GM18870 (cell line): ENCODE measurements around the gene RAPH1.

ENCODE experiments used
- ATAC-seq: cut with Tn5 transposase; IDR thresholded peaks from one replicate; pipeline ENCODE4 v1.9.1; 2021; ENCODE audit warnings: moderate library complexity; ENCODE audit not compliant: unreplicated experiment

Gene RAPH1

DNA sequence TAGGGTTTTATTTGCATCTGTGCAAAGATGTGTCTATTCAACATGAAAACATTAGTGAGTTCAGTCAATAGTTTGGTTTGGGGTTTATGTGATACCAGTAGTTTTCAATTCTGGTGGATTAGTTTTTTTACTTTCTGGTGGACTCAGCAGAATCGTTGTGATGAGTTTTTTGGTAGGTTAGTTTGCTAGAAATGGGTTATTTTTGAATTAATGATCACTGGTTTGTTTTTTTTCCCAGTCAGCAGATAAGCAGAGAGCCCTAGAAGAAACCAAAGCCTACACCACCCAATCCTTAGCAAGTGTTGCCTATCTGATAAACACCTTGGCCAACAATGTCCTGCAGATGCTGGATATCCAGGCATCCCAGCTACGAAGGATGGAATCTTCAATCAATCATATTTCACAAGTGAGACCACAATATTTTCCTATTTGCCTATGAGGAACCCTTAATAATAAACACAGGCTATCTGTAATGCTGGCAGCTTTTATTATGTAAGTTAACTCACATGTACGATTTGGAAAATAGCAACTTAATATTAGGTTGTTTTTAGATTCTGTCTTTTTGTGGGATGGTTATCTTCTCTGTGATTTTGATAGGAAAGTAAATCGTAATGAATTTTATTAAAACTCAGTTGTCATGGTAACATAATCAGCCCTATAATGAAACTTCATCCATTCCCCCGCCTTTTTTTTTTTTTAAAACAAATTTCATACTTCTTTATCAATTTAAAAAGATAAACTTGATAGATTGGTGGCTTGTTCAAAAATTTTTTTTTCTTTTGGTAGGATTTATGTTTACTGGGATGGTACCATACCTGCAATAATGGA lies 168.2 kb downstream of the RAPH1 start:
- no peak for ATAC-seq

DNA sequence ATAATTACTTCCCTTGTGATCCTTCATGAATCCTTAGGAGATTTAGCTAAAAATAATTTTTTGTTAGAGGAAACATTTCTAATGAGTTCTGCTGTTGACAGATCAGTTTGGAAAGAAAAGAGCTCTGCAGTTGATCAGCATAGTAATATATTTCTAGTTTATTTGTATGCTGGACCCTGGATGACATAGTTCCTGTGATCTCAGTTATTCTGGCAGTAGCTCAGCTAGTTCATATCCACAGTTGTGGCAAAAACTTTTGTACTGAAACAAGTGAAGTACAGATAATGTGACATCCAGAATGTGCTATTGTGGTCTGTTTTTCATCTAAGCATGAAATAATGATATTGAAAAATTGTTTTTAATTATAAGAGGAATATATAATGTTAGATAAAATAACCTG lies 173.2 kb downstream of the RAPH1 start:
- ATAC-seq, result no peak

DNA sequence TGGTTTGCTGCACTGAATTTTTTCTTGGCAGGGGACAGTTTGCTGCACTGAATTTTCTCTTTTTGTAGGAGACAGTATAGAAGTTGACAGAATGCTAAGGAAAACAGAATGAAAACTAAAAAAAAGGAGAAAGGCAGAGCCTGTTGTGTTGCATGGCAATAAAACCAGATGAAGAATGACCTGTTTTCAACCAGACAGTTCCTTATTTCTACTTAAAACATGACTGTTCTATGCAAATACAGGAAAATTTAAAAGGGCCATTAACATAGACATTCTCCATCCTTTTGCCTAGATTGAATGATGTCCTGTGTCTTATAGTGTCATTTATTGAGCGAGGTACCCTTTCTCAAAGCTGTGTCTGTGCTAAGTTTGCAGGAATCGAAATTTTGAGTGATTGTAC lies 173.6 kb downstream of the RAPH1 start:
- ATAC-seq, result no peak

DNA sequence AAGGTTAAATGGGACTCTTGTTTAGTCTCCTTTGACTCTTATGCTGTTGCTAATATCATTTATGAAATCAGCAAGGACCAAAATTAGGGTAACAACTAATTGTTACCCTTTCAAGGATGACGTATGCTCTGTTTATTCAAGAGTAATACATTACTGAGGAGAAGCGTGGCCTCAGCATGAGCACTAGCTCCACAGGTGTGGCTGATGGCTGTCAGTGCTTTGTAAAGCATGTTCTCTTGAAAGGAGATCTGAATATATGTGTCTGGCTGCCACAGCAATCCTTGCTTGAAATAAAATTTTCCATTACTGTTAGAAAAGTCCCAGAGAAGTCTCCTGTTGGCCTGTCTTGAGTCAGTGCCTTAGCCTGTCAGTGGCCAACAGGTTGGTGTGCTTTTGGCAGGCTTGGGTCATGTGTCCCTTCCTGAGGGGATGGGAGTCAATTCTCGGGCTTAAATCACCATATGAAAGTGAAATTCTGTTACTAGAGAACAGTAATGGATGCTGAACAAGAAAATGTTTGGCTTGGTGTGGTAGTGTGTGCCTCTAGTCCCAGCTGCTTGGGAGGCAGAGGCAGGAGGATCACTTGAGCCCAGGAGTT lies 174.2 kb downstream of the RAPH1 start:
- no peak for ATAC-seq

DNA sequence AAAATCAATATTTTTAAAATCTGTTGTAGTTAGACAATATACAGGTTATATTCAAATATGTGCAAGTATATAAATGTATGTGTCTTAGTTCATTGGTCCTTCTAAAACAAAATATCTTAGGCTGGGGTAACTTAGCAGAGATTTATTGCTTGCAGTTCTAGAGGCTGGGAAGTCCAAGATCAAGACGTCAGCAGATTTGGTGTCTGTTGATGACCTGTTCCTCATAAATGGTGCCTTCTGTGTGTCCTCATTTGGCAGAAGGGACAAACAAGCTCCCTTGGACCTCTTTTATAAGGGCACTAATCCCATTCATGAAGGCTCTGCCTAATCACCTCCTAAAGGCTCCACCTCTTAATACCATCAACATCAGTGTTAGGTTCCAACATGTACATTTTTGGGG lies 175.7 kb downstream of the RAPH1 start:
- ATAC-seq, result no peak

DNA sequence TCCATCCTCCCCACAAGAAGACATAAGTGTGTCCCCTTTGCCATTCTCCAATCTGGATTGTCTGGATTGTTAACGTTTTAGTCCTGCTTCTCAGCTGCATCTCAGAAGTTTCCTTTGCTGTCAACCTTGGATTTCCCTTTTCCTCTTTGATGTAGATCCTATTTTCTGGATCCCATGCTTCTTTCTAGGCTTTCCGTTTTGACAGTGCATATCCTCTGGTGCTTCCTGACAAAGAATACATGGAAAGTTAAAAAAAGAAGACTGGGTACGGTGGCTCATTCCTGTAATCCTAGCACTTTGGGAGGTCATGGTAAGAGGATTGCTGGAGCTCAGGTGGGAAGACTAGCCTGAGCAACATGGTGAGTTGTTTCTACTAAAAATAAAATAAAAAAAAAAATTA lies 180.1 kb downstream of the RAPH1 start:
- no peak for ATAC-seq

DNA sequence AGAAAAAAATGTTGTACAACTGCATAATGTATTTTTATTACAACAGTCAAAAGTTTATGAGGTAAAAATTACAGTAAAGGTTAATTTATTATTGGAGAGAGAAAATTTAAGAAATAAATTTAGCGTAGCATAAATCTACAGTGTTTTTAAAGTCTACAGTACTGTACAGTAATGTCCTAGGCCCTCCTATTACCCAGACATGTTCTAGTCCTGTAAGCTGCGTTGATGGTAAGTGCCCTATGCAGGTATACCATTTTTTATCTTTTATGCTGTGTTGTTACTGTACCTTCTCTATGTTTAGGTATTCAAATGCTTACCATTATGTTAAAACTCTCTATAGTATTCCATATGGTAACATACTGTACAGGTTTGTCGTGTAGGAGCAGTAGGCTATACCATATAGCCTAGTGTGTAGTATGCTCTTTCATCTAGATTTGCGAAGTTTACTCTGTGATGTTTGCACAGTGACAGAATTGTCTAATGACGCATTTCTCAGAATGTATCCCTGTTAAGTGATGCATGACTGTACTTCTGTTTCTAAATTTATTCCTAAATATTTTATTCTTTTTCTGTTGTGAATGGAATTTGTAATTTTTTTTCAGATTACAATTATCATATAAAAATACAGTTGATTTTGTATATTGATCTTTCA lies 182.4 kb downstream of the RAPH1 start:
- ATAC-seq, result no peak

DNA sequence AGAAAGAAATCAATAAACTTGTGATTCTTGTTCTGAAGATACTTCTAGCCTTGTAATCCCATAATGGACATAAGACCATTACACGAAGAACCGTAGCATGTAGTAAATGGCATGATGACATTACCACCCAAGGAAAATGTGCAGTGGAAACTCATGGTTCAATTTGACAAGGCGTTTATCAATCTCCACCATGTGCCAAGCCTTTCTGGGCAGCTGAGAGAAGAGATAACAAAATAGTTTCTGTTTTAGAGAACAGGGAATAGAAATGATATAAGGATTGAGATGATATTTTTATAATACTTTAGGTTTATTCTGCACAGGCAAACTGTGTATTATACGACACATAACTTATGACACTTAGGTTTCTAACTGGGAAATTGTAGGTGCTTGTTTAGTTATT lies 187.7 kb downstream of the RAPH1 start:
- ATAC-seq, result no peak

DNA sequence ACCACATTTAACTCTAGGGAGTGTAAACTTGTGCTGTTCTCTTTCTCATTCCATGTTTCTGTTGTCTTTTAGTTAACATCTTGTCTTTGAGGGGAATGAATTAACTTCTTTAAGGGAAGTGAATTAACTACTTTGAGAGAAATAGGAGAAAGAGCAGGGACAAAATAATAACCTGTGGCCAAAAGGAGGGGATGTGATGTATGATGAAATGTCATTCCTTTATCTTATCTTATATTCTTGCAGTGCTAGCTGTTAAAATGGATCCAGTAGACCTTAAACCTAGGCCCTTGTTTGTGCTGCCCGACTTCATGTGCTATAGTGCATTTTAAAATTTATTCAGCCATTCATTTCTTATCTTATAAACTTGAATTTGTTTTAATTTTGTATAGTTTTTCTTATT lies 188.5 kb downstream of the RAPH1 start:
- ATAC-seq, result no peak

DNA sequence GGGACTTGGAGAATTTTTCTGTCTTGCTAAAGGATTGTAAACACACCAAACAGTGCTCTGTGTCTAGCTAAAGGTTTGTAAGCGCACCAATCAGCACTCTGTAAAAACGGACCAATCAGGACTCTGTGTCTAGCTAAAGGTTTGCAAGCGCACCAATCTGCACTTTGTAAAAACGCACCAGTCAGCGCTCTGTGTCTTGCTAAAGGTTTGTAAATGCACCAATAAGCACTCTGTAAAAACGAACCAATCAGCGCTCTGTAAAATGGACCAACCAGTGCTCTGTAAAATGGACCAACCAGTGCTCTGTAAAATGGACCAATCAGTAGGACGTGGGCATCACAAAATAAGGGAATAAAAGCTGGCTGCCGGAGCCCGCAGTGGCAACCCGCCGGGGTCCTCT lies 190.4 kb downstream of the RAPH1 start:
- ATAC-seq, result no peak
